HL-60 (cell line): ENCODE results near the gene FBXL7.

Source experiments
- CTCF ChIP-seq: IDR thresholded peaks from one replicate; pipeline ENCODE4 v1.5.1; 2011; ENCODE audit warnings: low read length, control low read depth, inconsistent platforms; ENCODE audit not compliant: insufficient read depth
- POLR2AphosphoS5 ChIP-seq: IDR thresholded peaks from 2 replicates; pipeline ENCODE4 v1.6.1; 2012; ENCODE audit warnings: low read depth

GRCh38 chr5:15880201-15880600, 380.2 kb downstream of the FBXL7 start:
- TF ChIP-seq POLR2AphosphoS5 (no peak), CTCF (no peak)
